ENCODE results near the gene SYNC. TPM values are rescaled to one million over a fixed set of nuclear protein-coding genes. Genes with fewer than 3 reads are reported as not detected.

Gene SYNC
- total and polyA plus RNA-seq, 2 experiments from 2014 or later: not detected

- ATAC-seq (no peak), DNase-seq (ENCODE audit: low spot score) (no peak)
- Mint-ChIP-seq H3K36me3 (ENCODE audit: low read depth) (no peaks in the 10 kb centered on the region), H3K4me1 (peaks cover 18% of the 10 kb centered on the region), H3K27ac (no peak overlapping the region), H3K4me3 (no peak overlapping the region), H3K27me3 (ENCODE audit: insufficient read depth, low read depth, poor library complexity) (peaks cover 23% of the 10 kb centered on the region), H3K9me3 (no peaks in the 10 kb centered on the region; the same call in 2 of the 3 replicates)
- TF ChIP-seq JUNB (IDR thresholded peaks at IDR 0.05; ENCODE audit: unreplicated experiment) (no peak), ZNF462 (CRISPR knock-in tag; IDR thresholded peaks at IDR 0.05) (no peak), CTCF (conservative IDR thresholded peaks at IDR 0.05; ENCODE audit: low read depth in 2 of 2) (no peak), CREB1 (CRISPR knock-in tag; IDR thresholded peaks at IDR 0.05; ENCODE audit: low read depth) (no peak), POLR2AphosphoS5 (IDR thresholded peaks at IDR 0.05; ENCODE audit: low read depth) (no peak), NANOG (IDR thresholded peaks at IDR 0.05; ENCODE audit: borderline replicate concordance) (no peak), EZH2 (IDR thresholded peaks at IDR 0.05; ENCODE audit: low read depth, unreplicated experiment) (no peak), STAT1 (IDR thresholded peaks at IDR 0.05; ENCODE audit: unreplicated experiment) (no peak), ZNF114 (CRISPR knock-in tag; IDR thresholded peaks at IDR 0.05) (no peak), EZH2phosphoT487 (IDR thresholded peaks at IDR 0.05; ENCODE audit: unreplicated experiment) (no peak), ZNF331 (CRISPR knock-in tag; IDR thresholded peaks at IDR 0.05; ENCODE audit: low read depth) (no peak), ETS1 (IDR thresholded peaks at IDR 0.05) (no peak), REST (IDR thresholded peaks at IDR 0.05; ENCODE audit: unreplicated experiment) (no peak)
- Histone ChIP-seq H3K4me3 (no peak overlapping the region), H3K27me3 (ENCODE audit: insufficient read depth) (no peaks in the 10 kb centered on the region), H2AFZ (no peak overlapping the region), H4K20me1 (replicated peaks; ENCODE audit: insufficient read depth) (no peaks in the 10 kb centered on the region), H3K4me1 (ENCODE audit: insufficient read depth) (peaks cover 17% of the 10 kb centered on the region), H3K4me2 (no peak overlapping the region), H3F3A (replicated peaks; ENCODE audit: low read depth) (no peaks in the 10 kb centered on the region), H3K9me2 (ENCODE audit: insufficient read depth) (no peaks in the 10 kb centered on the region), H3K27ac (ENCODE audit: low read depth) (no peak overlapping the region), H3K36me3 (ENCODE audit: insufficient read depth) (no peaks in the 10 kb centered on the region; the same call in 1 of the 2 replicates), H3K79me2 (replicated peaks; ENCODE audit: insufficient read depth) (no peaks in the 10 kb centered on the region)
Observed at GRCh38 chr1:32718036-32718435, 15.5 kb upstream of the SYNC start.
